PC-9 (cell line): ENCODE measurements around the gene DMAP1. TPM values are rescaled to one million over a fixed set of nuclear protein-coding genes. Genes with fewer than 3 reads are reported as not detected.
"Not testable (repeated sequence)": the region's sequence is repeated elsewhere in the genome, so short reads cannot be mapped to it uniquely, and the experiment has no call there.

ENCODE experiments used
- BruUV-seq: library from RNA; stranded (reverse); fragments of 400-500 nt; replicated peaks from 2 replicates; lab custom pipeline; 2021; lab: Mats Ljungman, UMichigan
- CTCF ChIA-PET: fragments of 300-600 bp; sonication (Branson Sonifier 250); formaldehyde crosslinking; loops from one replicate; lab custom pipeline; 2022; ENCODE audit warnings: antibody characterized with exemption; lab: Charles Lee
- POLR2A ChIA-PET: fragments of 300-600 bp; sonication (Branson Sonifier 250); formaldehyde crosslinking; loops from one replicate; lab custom pipeline; 2022; ENCODE audit warnings: antibody characterized with exemption; ENCODE audit not compliant: unreplicated experiment; lab: Charles Lee
- DNase-seq, 2 experiments: peaks; one replicate each; pipeline versions ENCODE4 v3.0.0 to v3.0.0-alpha.2; 2015 to 2022; ENCODE audit warnings: mixed read lengths in 1 of 2
- H2AFZ ChIP-seq: fragments of 200-600 bp; sonication (generic); 2 replicates; pipeline ENCODE4 v1.8.1; 2017; ENCODE audit warnings: antibody characterized with exemption
- H3F3A ChIP-seq: fragments of 200-600 bp; sonication (generic); 2 replicates; pipeline ENCODE4 v1.8.1; 2017; ENCODE audit warnings: antibody characterized with exemption, mild to moderate bottlenecking, low read depth; ENCODE audit not compliant: insufficient read depth
- H3K27ac ChIP-seq: fragments of 200-600 bp; sonication (generic); 2 replicates; pipeline ENCODE4 v1.6.1; 2016; ENCODE audit warnings: mixed run types
- H3K27me3 ChIP-seq: fragments of 200-600 bp; sonication (generic); 2 replicates; pipeline ENCODE4 v1.6.1; 2016; ENCODE audit warnings: low read depth, mixed run types; ENCODE audit not compliant: insufficient read depth
- H3K36me3 ChIP-seq: fragments of 200-600 bp; sonication (generic); 2 replicates; pipeline ENCODE4 v1.6.1; 2016; ENCODE audit warnings: low read depth, mixed run types
- H3K4me1 ChIP-seq: fragments of 200-600 bp; sonication (generic); replicated peaks from 2 replicates; pipeline ENCODE4 v1.6.1; 2016; ENCODE audit warnings: mixed run types; ENCODE audit not compliant: insufficient read depth
- H3K4me2 ChIP-seq: fragments of 200-600 bp; sonication (generic); 2 replicates; pipeline ENCODE4 v1.6.1; 2017; ENCODE audit warnings: mixed run types
- H3K4me3 ChIP-seq: fragments of 200-600 bp; sonication (generic); 2 replicates; pipeline ENCODE4 v1.6.1; 2016; ENCODE audit warnings: mixed run types
- H3K79me2 ChIP-seq: fragments of 200-600 bp; sonication (generic); 2 replicates; pipeline ENCODE4 v1.6.1; 2017; ENCODE audit warnings: low read depth, mixed run types
- H3K9me2 ChIP-seq: fragments of 200-600 bp; sonication (generic); 2 replicates; pipeline ENCODE4 v1.8.1; 2017; ENCODE audit warnings: mild to moderate bottlenecking; ENCODE audit not compliant: insufficient read depth
- H3K9me3 ChIP-seq: fragments of 200-600 bp; sonication (generic); 2 replicates; pipeline ENCODE4 v1.8.1; 2016; ENCODE audit warnings: low read depth; ENCODE audit not compliant: insufficient read depth
- H4K20me1 ChIP-seq: fragments of 200-600 bp; sonication (generic); 2 replicates; pipeline ENCODE4 v1.8.1; 2017; ENCODE audit not compliant: insufficient read depth
- CTCF ChIP-seq: fragments of 200-600 bp; sonication (generic); conservative IDR thresholded peaks from 2 replicates; pipeline ENCODE4 v1.6.1; 2017; ENCODE audit warnings: mixed run types, antibody characterized with exemption, mild to moderate bottlenecking, moderate library complexity
- EZH2 ChIP-seq: fragments of 200-600 bp; sonication (generic); IDR thresholded peaks from 2 replicates; pipeline ENCODE4 v1.8.0; 2017; ENCODE audit warnings: antibody characterized with exemption, low read depth
- intact Hi-C: fragments of 100-400 bp; cut with micrococcal nuclease; formaldehyde crosslinking; loops from one replicate; pipeline ENCODE4 v1.10.0; 2022; ENCODE audit not compliant: unreplicated experiment
- total RNA-seq: library from RNA; stranded (reverse); gene quantifications from 2 replicates; pipeline ENCODE4 v1.2.3, GENCODE V29; 2021

The DMAP1 gene
- total RNA-seq, 1 experiment from 2014 or later: 54.2 TPM

DNA sequence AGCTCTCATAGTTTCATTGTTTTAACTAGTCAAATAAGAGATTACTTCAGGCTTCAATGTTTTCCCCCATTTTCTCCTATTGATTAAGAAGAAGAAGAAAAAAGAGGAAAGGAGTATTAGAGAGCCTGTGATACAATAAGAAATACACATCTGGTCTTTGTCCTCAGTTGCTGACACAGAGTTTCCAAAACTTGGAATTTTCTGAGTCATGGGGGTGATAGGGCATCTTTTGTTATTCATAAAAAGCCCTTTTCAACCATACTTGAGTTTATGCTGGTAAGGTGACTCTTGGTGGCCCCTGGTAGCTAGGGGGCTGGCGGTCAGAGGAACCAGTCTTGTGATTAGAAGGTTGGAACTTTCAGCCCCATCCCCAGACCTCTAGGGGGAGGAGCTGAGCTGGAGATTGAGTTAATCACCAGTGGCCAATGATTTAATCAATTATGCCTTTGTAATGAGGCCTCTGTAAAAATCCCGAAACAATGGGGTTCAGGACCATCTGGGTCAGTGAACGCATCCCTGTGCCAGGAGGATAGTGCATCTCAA lies 42.9 kb upstream of the DMAP1 start:
- Histone ChIP-seq H3K4me1 (no peaks in the 10 kb centered on the region), H3K4me2 (no peak overlapping the region), H3K27ac (no peak overlapping the region), H2AFZ (no peak overlapping the region), H3K27me3 (no peaks in the 10 kb centered on the region), H3K36me3 (no peaks in the 10 kb centered on the region), H3K9me3 (peaks cover 9% of the 10 kb centered on the region), H3K9me2 (no peaks in the 10 kb centered on the region), H3K4me3 (no peak overlapping the region), H4K20me1 (no peaks in the 10 kb centered on the region), H3F3A (no peaks in the 10 kb centered on the region), H3K79me2 (no peaks in the 10 kb centered on the region)
- no peak for DNase-seq
- TF ChIP-seq CTCF (no peak), EZH2 (no peak)
- POLR2A ChIA-PET: no interaction called here
- intact Hi-C loops: no loop called here
- BruUV-seq: no TSS peak
- CTCF ChIA-PET: no interaction called here

DNA sequence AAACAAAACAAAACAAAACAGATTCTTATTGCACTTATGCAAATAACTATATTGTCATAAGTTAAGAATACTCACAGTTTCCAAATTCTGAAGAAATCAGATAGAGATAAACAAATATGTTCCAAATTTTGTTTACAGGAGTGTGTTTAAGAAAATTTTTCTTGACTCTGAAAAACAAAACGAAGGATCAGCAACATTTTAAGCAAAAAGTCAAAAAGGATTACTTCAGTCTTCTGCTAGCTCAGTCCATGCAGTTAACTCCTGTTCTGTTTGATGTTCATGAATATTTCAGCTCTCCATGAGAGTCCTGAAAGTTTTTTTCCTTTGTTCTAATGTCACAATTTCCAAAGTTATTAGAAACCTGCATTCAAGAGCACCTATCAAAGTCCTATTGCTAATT lies 38.6 kb upstream of the DMAP1 start:
- TF ChIP-seq EZH2 (no peak), CTCF (no peak)
- Histone ChIP-seq H3K27me3 (no peaks in the 10 kb centered on the region), H3K27ac (no peak overlapping the region), H3K4me1 (no peaks in the 10 kb centered on the region), H4K20me1 (no peaks in the 10 kb centered on the region), H3F3A (no peaks in the 10 kb centered on the region), H3K9me3 (peaks cover 14% of the 10 kb centered on the region), H3K79me2 (no peaks in the 10 kb centered on the region), H3K36me3 (no peaks in the 10 kb centered on the region), H2AFZ (no peak overlapping the region), H3K4me2 (no peak overlapping the region), H3K4me3 (no peak overlapping the region), H3K9me2 (no peaks in the 10 kb centered on the region)
- CTCF ChIA-PET: no interaction called here
- intact Hi-C loops: no loop called here
- POLR2A ChIA-PET: no interaction called here
- no peak for DNase-seq
- BruUV-seq: no TSS peak

DNA sequence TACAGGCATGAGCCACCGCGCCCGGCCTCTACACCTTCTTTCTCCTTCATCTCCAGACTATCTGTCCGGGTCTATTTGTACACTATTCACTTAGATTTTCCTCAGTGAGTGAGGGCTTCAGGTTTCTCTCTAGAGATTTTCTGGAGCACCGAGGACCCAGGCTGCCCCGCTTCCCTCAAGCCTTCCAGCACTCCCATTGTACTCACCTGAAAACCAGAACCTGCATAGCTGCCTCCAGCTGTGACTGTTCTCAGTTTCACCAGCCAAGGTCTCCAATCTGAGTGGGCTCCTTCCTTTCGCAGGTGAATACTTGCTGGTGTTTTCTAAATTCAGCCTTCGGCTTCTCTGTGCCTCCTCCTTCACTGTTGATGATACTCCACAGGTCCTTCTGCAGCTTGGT lies 12.9 kb upstream of the DMAP1 start:
- Histone ChIP-seq H3K4me2 (no peak overlapping the region), H3K9me2 (no peaks in the 10 kb centered on the region), H3K4me1 (no peaks in the 10 kb centered on the region), H3K27ac (no peak overlapping the region), H3K9me3 (no peaks in the 10 kb centered on the region), H3K4me3 (no peak overlapping the region), H3K27me3 (no peaks in the 10 kb centered on the region), H3F3A (no peaks in the 10 kb centered on the region; the same call in 1 of the 2 replicates), H3K36me3 (no peaks in the 10 kb centered on the region), H4K20me1 (no peaks in the 10 kb centered on the region), H2AFZ (no peak overlapping the region), H3K79me2 (no peaks in the 10 kb centered on the region)
- TF ChIP-seq EZH2 (no peak), CTCF (no peak)
- no peak for DNase-seq
- no TSS peak for BruUV-seq
- intact Hi-C loops: no loop called here
- ChIA-PET CTCF (no interaction called here), POLR2A (no interaction called here)

GRCh38 chr1:44206545-44206944 lies 6.7 kb upstream of the DMAP1 start:
- H3K27me3 ChIP-seq, H3K79me2 ChIP-seq, H2AFZ ChIP-seq, H3K27ac ChIP-seq, DNase-seq, intact Hi-C loops, H3F3A ChIP-seq, BruUV-seq, H3K9me3 ChIP-seq, H4K20me1 ChIP-seq, CTCF ChIA-PET, H3K9me2 ChIP-seq, H3K4me2 ChIP-seq, H3K4me1 ChIP-seq, H3K4me3 ChIP-seq, H3K36me3 ChIP-seq, POLR2A ChIA-PET: not testable (repeated sequence)
